ENCODE data around the gene JPT2.
"Not testable (repeated sequence)": the region's sequence is repeated elsewhere in the genome, so short reads cannot be mapped to it uniquely, and the experiment has no call there.

JPT2 gene

DNA sequence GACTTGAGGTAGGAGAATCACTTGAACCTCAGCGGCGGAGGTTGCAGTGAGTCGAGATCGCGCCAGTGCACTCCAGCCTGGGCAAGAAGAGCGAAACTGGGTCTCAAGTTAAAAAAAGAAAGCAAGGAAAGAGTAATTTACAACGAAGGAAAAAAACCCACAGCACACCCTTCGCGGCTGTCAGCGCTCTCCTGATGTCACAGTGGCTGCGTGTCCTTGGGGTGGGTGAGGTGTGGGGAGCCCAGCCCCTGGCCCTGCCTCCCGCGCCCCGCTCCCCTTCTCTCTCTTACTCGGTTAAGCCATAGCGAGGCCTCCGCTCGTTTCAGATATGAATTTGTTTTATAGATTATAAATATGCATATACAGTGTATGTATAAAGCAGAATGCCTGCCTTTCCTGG, 740 bp upstream of the JPT2 start:
- DNase-seq: no peak

- no peak for DNase-seq
Observed at GRCh38 chr16:1678500-1679098, 520 bp downstream of the JPT2 start.

- DNase-seq: no peak
Observed at GRCh38 chr16:1680361-1680760, 2.3 kb downstream of the JPT2 start.

DNA sequence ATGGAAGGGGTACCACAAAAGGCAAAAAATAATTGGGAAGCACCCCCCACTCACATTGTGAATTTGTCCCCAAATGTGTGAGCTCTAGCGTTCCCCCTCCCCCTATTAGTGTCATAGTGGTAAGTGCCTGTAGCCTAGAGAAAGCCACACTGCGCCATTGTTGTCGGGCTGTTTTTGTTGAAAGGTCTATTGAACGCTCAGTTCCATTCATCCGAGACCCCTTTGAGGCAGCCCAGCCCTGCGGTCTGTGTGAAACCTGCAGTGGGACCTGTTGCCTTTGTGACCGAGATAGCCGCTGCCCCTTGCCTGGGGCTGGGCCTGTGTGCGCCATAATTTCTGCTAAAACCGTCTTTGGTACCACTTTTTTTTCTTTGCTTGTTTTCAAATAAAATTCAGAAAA, 3.0 kb downstream of the JPT2 start:
- no peak for DNase-seq

DNA sequence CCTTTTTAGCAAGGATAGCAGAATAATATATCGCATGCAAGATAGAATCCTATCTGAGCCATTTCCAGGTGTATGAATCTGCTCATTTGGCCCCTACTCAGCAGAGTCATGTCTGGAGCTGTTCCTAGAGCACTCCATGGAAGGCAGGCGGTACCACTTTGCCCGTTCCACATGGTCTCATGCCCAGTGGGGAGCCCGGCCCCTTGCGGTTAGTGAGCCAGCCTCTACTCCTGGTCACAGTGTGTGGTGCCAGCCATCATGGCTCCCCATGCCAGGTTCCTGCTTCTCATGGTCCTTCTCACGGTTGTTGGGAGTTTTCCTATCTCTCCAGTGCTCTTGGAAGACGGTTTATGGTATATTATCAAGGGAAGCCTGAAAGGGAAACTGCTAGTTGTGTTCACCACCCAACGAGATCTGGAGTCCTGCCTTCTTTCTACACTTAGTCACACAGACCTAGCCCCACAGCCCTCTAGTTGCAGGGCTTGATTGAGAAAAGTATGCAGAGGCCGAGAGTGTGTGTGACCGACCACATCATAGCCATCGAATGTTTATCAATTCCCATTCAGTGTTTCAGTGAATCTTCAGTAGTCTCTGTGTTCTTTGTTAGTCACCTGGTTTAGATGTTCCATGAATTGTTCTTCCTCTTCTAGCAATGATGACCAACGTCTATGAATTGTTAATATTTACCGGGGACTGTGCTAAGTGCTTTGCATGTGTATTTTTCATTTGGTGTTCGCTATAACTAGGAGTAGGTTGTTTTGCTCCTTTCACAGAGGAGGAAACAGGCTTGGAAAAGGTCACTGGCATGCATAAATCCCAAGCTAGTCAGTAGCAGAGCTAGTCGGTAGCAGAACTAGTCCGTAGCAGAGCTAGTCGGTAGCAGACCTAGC, 9.6 kb downstream of the JPT2 start:
- no peak for DNase-seq

GRCh38 chr16:1688807-1689560, 10.9 kb downstream of the JPT2 start:
- DNase-seq: no peak

GRCh38 chr16:1689853-1690252, 11.8 kb downstream of the JPT2 start:
- DNase-seq: no peak

DNA sequence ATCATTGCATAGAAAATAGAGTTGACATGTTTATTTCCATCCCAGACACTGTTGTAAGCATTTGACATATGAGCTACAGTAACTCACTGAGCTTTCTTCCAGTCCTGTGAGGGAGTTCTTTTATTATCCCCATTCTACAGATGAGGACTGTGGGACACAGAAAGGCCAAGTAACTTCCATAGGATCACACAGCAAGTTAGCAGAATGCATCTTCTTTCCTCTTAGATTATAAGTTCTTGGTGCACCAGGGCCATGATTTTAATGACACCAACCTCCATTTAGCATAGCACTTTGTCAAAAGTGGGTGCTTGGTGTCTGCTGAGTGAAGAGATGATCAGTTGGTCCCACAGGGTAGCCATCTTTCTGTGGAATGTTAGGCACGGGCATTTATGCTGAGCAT, 12.7 kb downstream of the JPT2 start:
- no peak for DNase-seq

GRCh38 chr16:1691276-1691675, 13.2 kb downstream of the JPT2 start:
- no peak for DNase-seq

GRCh38 chr16:1691956-1692355, 13.9 kb downstream of the JPT2 start:
- DNase-seq: no peak

- no peak for DNase-seq
Observed at GRCh38 chr16:1696863-1697262, 18.8 kb downstream of the JPT2 start.

DNA sequence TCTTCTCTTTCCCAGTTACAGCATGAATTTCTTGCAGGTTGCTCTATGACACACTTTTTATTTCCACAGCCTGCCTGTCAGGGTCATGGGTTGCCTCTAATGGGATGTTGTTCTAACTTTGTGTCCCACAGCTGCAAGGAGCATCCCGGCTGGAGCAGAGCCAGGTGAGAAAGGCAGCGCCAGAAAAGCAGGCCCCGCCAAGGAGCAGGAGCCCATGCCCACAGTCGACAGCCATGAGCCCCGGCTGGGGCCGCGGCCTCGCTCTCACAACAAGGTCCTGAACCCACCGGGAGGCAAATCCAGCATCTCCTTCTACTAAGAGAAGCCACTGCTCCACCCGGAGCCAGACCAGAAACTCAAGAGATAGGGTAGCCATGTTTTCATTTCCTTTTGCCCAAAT, 20.6 kb downstream of the JPT2 start:
- no peak for DNase-seq

DNA sequence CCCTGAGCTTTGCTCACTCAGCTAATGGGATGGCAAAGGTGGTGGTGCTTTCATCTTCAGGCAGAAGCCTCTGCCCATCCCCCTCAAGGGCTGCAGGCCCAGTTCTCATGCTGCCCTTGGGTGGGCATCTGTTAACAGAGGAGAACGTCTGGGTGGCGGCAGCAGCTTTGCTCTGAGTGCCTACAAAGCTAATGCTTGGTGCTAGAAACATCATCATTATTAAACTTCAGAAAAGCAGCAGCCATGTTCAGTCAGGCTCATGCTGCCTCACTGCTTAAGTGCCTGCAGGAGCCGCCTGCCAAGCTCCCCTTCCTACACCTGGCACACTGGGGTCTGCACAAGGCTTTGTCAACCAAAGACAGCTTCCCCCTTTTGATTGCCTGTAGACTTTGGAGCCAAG, 22.2 kb downstream of the JPT2 start:
- no peak for DNase-seq

GRCh38 chr16:1701216-1701878, 23.3 kb downstream of the JPT2 start:
- no peak for DNase-seq

DNA sequence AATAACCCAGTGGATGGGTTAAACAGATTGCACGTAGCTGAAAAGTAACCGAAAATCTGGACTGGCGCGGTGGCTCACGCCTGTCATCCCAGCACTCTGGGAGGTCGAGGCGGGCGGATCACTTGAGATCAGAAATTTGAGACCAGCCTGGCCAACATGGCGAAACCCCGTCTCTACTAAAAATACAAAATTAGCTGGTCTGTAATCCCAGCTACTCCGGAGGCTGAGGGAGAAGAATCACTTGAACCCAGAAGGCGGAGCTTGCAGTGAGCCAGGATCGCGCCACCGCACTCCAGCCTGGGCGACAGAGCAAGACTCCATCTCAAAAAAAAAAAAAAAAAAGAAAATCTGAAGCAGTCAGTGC, 27.2 kb downstream of the JPT2 start:
- not testable (repeated sequence) for DNase-seq

- DNase-seq: peak; percentile 59
Observed at GRCh38 chr16:1705688-1706385, 27.8 kb downstream of the JPT2 start, which contains the start of gene MAPK8IP3. MAPK8IP3 (plus strand) TSS chr16:1706195; CDS start chr16:1706340, 145 bp downstream.

DNA sequence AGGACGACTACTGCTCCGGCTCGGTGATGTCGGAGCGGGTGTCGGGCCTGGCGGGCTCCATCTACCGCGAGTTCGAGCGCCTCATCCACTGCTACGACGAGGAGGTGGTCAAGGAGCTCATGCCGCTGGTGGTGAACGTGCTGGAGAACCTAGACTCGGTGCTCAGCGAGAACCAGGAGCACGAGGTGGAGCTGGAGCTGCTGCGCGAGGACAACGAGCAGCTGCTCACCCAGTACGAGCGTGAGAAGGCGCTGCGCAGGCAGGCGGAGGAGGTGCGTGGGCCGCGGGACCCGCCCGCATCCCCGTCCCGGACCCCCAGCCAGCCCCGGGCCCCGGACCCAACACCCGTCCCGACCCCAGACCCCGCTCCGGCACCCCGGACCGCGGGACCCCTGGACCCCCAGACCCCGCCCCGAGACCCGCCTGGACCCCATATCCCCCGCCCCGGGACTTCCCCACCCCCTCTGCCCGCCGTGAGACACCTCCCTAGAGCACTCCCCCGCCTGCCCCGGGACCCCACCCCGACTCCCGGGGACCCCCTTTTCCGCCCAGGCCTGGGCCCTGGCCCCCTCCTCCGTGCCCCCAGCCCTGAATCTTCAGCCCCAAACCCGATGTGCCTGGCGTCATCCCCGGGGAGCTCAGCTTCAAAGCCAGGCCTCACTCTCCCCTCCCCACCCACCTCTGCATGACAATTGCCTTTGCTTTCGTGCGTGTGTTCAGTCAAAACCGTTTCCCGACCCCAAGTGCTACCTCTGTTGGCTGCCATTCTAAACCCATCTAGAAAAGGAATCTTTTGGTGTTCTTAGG, 28.5 kb downstream of the JPT2 start:
- no peak for DNase-seq

GRCh38 chr16:1707193-1707790, 29.2 kb downstream of the JPT2 start:
- DNase-seq: no peak

DNA sequence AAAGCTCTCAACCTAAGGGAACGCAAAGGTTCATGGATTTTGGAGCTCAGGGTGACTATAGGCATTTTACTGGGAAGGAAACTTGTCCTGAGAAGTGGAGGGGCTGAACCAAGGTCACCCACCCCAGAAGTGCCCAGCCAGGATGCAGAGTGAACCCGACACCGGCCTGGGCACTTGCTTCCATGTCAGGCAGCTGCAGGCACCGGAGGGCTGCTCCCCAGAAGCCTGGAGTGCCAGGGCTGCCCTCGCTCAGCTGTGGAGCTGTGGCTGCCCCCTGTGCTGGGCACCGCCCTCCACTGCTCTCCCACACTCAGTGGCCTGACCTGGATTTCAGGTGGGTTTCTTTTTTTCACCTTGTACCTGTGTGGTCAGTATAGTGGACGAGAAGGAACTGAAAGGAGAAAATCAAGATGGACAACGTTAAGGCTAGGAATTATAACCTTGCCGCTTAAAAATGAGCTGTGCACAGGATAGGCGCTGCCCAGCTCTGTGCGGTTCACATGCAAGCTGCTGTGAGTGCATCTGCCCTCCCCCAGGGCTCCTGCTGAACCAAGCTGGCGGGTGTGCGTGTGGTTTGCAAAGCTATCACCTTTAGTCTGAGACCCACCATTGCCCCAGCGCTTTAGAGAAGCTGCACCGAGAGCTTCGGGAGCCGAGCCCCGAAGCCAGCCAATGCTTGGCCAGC, 30.1 kb downstream of the JPT2 start:
- DNase-seq: no peak

DNA sequence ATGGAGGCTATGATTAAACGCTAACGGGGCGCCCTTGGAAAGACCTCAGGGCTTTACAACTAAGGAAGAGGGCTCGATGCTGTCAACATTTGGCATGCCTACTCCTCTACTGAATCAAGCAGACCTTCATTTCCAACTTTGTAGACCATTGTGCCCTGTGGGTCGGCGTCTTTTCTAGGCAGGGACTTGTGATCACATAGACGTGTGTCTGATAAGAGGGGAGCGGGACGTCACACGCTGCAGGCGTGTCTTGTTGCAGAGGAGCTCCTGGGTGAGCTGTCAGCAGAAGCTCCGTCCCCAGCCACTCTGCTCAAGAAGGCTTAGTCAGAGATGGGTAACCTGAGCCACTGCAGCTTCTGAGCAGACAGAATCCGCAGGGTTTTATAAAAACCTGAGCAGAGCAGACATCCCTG, 30.7 kb downstream of the JPT2 start:
- no peak for DNase-seq

- no peak for DNase-seq
Observed at GRCh38 chr16:1709356-1709755, 31.3 kb downstream of the JPT2 start.

All from SHP77 treated with DMSO at 0.1 percent for 48 hours (cell line).